Activated T-cell treated with anti-CD3 and anti-CD28 coated beads, Interleukin-2, amount 50 U/mL, for 1 hour (primary cell): ENCODE data around the gene XRCC2.
"Not testable (repeated sequence)": the region's sequence is repeated elsewhere in the genome, so short reads cannot be mapped to it uniquely, and the experiment has no call there.

ENCODE experiments used
- DNase-seq: peaks from one replicate; pipeline ENCODE4 v3.0.0-alpha.2; 2020

Gene XRCC2

GRCh38 chr7:152675759-152676636, at the start of gene XRCC2:
Gene XRCC2, minus strand, starts transcription at chr7:152676141. Its CDS starts 62 bp downstream, at chr7:152676079.
- peak; percentile 98 for DNase-seq

DNA sequence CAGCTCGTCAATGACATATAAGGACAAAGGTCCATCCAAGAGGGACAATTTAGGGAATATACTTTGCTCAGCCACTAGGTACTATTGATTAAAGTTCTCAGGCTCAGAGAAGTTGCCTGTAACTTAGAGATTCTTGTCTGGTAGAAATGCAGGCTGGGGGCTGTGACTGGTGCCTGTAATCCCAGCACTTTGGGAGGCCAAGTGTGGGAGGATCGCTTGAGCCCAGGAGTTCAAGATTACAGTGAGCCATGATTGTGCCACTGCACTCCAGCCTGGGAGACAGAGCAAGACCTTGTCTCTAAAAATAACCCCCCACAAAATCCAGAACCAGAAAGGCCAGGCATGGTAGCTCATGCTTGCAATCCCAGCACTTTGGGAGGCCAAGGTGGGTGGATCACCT, 47.4 kb upstream of the XRCC2 start:
- no peak for DNase-seq

DNA sequence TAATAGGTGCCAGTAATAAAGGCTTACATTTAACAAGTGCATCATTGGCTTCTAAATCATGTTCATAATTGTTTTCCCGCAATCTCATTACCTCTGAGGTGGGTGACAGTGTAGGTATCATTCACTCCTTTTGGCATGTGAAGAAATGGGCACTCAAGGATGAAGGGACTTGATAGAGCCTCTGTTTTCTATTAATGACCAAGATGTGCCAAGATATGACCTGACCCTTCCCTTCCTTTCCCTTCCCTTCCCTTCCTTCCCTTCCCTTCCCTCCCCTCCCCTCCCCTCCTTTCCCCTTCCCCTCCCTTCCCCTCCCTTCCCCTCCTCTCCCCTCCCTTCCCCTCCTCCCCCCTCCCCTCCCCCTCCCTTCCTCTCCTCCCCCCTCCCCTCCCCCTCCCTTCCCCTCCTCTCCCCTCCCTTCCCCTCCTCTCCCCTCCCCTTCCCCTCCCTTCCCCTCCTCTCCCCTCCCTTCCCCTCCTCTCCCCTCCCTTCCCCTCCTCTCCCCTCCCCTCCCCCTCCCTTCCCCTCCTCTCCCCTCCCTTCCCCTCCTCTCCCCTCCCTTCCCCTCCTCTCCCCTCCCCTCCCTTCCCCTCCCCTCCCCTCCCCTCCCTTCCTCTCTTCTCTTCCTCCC, 36.6 kb upstream of the XRCC2 start:
- not testable (repeated sequence) for DNase-seq

DNA sequence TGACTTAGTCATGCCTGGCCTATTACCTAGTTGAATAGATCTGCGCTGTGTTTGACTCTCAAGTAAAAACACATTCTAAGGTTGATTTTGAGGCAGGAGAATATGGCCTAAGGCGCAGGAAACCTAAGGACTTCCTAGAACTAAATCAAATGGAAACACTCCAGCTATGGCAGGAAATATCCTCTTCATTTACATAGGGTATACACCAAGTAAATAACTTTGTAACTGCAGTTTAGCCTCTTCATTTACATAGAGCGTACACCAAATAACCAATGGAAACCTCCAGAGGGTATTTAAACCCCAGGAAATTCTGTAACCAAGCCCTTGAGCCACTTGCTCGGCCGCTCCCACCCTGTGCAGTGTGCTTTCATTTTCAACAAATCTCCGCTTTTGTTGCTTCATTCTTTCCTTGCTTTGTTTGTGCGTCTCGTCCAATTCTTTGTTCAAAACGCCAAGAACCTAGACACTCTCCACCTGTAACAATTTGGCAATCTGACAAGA, 35.6 kb upstream of the XRCC2 start:
- DNase-seq, result no peak

- DNase-seq, result no peak
These were observed 34.2 kb upstream of the XRCC2 start for GRCh38 chr7:152710153-152710442.

DNA sequence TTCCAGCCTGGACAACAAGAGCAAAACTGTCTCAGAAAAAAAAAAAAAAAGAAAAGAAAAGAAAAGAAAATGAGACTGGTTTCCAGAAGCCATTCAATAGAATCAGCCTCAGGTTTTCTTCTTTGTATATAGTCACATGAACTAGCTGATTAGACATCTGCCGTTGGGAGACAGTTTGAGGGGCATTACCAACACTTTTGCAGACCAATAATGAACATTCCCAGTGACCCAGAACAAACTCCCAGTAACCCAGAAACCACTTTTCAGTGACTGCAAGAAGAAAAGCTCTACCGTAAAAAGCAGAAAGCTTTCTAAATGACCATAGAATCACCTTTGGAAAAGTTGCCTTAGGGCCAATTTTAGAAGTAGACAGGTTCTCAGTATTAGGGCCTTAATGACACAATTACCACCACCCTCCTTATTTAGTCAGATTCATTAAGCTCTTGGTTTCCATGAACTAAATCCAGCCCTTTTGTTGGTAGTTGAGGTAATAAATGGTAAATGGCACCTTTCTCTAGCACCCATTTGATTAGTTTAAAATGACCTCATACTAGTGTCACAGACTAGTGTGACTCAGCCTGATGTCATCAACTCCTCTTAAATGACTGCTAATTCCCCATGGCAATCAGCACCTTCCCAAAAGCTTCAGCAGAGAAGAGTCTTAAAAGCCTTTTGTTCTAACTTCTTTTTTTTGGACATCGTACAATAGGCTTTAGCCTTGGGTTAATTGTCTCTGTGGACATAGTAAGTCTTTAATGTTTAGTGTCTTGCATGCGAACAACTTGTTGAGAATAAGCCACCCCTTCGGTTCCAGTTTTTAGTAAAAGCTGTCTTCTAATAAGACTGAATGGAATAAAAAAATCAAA, 33.6 kb upstream of the XRCC2 start:
- no peak for DNase-seq

DNA sequence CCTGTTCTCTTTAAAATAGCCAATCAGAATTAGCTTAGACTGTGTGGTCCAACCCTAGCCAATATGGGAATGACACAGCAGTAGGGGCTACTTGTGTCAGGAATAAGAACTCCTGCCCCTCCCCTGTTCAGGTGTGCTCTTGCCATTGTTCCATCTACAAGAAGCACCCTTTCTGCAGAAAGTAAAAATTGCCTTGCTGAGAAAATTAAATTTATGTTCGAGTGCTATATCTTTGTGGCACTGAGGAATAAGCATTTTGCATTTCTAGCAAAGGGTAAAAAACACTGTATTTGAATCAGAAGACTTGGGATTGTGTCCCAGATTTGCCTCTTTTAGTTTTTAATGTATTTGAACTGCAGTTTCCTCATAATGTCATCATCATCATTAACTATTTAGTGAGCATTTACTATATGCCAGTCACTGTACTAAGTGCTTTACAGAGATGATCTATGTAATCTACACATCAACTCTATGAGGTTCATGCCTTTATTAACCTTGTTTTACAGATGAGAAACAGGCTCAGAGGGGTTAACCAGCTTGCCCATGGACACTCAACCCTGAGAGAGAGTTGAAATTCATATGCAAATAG, 28.9 kb upstream of the XRCC2 start:
- DNase-seq, result no peak

DNA sequence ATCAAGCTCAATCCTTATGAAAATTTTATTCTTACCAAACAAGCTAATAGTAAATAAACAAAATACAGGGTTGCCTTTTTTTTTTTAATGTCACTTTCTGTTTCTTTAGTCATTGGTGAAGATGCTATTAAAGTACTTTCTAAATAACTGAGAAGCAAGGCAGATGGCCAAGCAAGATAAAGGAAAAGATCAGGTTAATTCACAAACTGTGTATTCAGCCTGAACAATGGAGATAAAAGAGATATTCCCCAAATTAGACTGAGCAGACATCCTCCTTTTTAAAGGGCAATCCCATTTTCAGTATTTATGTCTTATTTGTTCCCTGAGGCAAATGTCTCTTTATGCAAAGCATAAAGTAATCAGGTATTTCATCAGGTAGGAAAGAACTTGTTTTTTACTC, 23.1 kb upstream of the XRCC2 start:
- DNase-seq, result no peak

GRCh38 chr7:152697268-152697974, 21.5 kb upstream of the XRCC2 start:
- DNase-seq, result not testable (repeated sequence)

- not testable (repeated sequence) for DNase-seq
These were observed 16.3 kb upstream of the XRCC2 start for GRCh38 chr7:152692196-152692595.

GRCh38 chr7:152683297-152683696, 7.4 kb upstream of the XRCC2 start:
- no peak for DNase-seq

- DNase-seq, result no peak
These were observed 2.1 kb upstream of the XRCC2 start for GRCh38 chr7:152677808-152678670.

DNA sequence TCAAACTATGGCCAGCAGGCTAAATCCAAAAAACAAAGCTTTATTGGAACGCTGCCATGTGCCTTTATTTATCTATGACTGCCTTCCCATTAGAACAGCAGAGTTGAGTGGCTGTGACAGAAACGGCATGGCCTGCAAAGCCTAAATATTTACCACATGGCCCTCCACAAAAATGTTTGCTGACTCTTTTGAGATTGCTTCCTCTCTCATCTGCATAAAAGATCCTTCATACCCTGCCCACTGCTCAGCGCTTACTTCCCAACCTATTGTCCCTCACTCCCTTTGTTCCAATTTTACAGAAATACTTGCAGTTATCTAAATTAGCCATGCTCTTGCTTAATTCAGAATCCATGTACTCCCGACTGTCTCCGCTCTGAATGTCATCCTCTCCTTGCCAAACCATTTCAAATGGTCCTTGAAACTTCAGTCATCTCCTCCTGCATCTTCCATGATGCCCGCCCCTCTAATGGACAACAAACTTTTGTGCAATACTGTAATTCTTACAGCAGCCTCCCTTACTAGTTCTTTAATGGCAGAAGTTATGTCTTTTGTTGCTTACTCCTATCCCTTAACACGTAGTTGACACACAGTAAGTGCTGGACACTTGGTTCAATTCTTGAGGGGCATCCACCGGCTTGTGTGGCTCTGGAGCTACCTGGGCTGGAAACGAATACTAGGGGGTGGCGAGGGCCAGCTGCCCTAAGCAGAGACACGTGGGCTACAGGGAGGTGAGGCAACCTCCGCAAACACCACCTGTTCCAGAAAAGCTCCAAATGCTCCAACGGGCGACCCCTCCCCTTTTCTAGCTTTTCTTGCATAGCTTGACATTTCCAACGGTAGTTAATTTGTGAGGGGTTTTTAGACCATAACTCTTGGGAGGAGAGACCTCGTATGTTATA, 832 bp downstream of the XRCC2 start:
- peak; percentile 19 for DNase-seq

- DNase-seq, result no peak
These were observed 2.0 kb downstream of the XRCC2 start for GRCh38 chr7:152673897-152674296.

DNA sequence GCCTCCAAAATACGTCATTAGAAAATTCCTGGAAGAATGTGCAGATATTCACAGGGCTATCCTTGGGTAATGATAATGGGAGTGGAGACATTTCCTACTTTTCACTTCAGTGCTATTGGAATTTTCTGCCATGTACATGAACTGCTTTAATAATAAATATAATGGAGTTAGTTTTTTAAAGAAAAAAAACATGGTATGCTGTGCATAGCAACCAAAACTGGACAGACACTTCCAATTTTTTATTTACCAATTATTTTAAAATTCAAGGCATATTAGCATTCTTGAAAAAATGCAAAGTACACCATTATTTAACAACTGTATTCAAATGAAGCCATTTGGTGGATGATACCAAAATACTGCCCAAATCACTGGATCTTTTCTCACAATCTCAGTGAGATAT, 3.3 kb downstream of the XRCC2 start:
- no peak for DNase-seq

- no peak for DNase-seq
These were observed 6.2 kb downstream of the XRCC2 start for GRCh38 chr7:152669758-152670157.

DNA sequence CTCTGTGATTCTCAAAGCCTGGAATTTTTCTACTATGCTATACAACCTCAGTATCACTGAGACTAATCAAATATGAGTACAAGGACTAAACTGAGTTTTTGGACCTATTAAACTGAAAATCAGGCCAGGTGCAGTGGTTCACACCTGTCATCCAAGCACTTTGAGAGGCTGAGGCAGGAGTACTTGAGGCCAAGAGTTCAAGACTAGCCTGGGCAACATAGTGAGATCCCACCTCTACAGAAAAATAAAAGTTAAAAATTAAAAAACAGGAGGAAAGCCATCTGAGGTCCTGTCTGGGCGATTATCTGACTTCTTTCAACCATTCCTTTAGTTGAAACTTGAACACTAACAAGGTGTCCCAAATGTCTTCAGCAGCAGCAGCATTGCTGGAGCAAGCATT, 7.0 kb downstream of the XRCC2 start:
- no peak for DNase-seq

DNA sequence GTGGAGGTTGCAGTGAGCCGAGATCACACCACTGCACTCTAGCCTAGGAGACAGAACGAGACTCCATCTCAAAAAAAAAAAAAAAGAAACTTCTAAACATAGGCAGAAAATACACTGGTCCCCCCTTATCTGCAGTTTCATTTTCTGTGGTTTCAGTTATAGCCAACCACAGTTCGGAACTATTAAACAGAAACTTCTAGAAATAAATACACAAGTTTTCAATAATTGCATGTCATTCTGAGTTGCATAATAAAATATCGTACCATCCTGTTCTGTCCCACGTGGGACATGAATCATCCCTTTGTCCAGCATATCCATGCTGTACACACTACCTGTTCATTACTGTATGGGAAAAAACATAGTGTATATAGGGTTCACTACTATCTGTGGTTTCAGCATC, 8.0 kb downstream of the XRCC2 start:
- no peak for DNase-seq

GRCh38 chr7:152666078-152666477, 9.9 kb downstream of the XRCC2 start:
- DNase-seq, result no peak

GRCh38 chr7:152664636-152665035, 11.3 kb downstream of the XRCC2 start:
- DNase-seq, result no peak
